Astrocyte of the cerebellum (primary cell): ENCODE results near the gene C7orf33.
"Not testable (repeated sequence)": the region's sequence is repeated elsewhere in the genome, so short reads cannot be mapped to it uniquely, and the experiment has no call there.

Source experiments
- DNase-seq: peaks from one replicate; pipeline ENCODE4 v3.0.0-alpha.2; 2011; ENCODE audit warnings: low read depth
- H3K4me3 ChIP-seq: 2 replicates; pipeline ENCODE4 v1.5.1; 2011; ENCODE audit warnings: mild to moderate bottlenecking, low read depth, low read length, moderate library complexity
- CTCF ChIP-seq: IDR thresholded peaks from 2 replicates; pipeline ENCODE4 v1.5.1; 2012; ENCODE audit warnings: low read length, low read depth, moderate library complexity, mild to moderate bottlenecking; ENCODE audit errors: missing control alignments
- in situ Hi-C: cut with HindIII; loops from 2 replicates; pipeline ENCODE4 v1.10.0; 2017; ENCODE audit warnings: low sequenced_read_pairs

Gene C7orf33

GRCh38 chr7:148566736-148567135 is 23.8 kb upstream of the C7orf33 start:
- in situ Hi-C loops: no loop called here
- no peak for TF ChIP-seq CTCF
- no peak overlapping the region for H3K4me3 ChIP-seq
- DNase-seq: no peak

DNA sequence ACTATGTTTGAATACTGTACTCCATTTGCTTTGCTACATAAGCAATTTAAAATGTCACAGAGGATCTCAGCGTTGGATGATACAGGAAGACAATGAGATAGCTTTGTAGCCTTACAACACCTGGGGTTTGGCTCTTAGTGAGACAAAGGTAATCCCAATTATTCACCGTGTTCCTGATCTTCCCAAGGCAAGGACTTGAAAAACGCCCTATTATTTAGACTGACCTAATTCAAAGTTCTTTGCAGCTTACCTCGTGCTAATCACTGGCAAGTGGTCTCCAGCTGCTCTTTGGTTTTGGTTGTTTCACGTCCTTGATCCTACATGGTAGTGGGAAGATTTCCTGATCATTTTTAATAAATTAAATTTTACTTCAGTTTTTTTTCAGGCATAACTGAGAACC is 23.0 kb upstream of the C7orf33 start:
- no peak for DNase-seq
- TF ChIP-seq CTCF: no peak
- H3K4me3 ChIP-seq: no peak overlapping the region
- in situ Hi-C loops: no loop called here

DNA sequence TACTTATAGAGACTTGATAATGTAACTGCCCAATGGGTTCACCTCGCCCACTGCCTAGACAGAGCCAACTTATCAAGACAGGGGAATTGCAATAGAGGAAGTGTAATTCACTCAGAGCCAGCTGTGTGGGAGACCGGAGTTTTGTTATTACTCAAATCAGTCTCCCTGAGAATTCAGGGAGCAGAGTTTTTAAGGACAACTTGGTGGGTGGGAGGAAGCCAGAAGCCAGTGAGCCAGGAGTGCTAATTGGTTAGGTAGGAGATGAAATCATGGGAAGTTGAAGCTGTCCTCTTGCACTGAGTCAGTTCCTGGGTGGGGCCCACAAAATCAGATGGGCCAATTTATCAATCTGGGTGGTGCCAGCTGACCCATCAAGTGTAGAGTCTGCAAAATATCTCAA is 20.1 kb upstream of the C7orf33 start:
- no peak for TF ChIP-seq CTCF
- in situ Hi-C loops: no loop called here
- no peak overlapping the region for H3K4me3 ChIP-seq
- DNase-seq: no peak

DNA sequence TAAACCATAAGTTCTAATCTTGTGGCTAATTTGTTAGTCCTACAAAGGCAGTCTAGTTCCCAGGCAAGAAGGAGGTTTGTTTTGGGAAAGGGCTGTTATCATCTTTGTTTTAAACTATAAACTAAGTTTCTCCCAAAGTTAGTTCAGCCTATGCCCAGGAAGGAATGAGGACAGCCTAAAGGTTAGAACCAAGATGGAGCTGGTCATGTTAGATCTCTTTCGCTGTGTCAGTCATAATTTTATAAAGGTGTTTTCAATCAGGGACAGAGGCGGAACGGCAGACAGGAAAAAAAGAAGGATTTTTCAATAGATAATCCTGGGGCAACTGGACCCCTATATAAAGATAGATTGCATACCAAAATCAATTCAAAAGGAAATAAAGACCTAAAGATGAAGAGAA is 19.6 kb upstream of the C7orf33 start:
- in situ Hi-C loops, DNase-seq: not testable (repeated sequence)

DNA sequence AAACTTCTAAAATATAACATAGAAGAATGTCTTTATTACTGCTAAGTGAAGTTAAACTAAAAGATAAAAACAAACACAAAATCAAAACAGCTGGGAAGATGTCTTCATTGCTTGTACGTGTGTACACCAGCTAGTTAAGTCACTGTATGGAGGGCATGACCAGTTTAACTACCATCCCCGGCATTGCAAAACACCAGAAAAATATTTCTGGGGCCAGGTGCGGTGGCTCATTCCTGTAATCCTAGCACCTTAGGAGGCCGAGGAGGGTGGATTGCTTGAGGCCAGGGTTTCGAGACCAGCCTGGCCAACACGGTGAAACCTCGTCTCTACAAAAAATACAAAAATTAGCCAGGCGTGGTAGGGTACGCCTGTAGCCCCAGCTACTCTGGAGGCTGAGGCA is 19.2 kb upstream of the C7orf33 start:
- no peak for TF ChIP-seq CTCF
- no peak for DNase-seq
- in situ Hi-C loops: no loop called here
- H3K4me3 ChIP-seq: no peak overlapping the region

More for the DNA sequence above, 19.6 kb upstream of the C7orf33 start:
- H3K4me3 ChIP-seq: not testable (repeated sequence)

GRCh38 chr7:148572067-148572522 is 18.5 kb upstream of the C7orf33 start:
- no peak overlapping the region for H3K4me3 ChIP-seq
- no peak for DNase-seq
- in situ Hi-C loops: no loop called here
- TF ChIP-seq CTCF: no peak

GRCh38 chr7:148573581-148573980 is 17.0 kb upstream of the C7orf33 start:
- DNase-seq, in situ Hi-C loops, H3K4me3 ChIP-seq: not testable (repeated sequence)
